Ovary (tissue), 3 donors: ENCODE results near the gene VAV3.

Experiments
- EP300 ChIP-seq: sonication (generic); formaldehyde crosslinking; IDR thresholded peaks from one replicate; pipeline ENCODE4 v1.6.1; 2017; ENCODE audit warnings: antibody characterized with exemption
- TF ChIP-seq, protein P1 (sequence below), 3 donors: fragments of 450-650 bp in 2 of 3; fragments of 200-600 bp in 1 of 3; IDR thresholded peaks; one replicate each; pipeline versions ENCODE4 v1.5.1 to v1.8.0; 2016 to 2022; ENCODE audit warnings: antibody characterized with exemption in 3 of 3, mild to moderate bottlenecking in 1 of 3
- donor health status: DM: no; HTN: no; CAD: no.

DNA sequence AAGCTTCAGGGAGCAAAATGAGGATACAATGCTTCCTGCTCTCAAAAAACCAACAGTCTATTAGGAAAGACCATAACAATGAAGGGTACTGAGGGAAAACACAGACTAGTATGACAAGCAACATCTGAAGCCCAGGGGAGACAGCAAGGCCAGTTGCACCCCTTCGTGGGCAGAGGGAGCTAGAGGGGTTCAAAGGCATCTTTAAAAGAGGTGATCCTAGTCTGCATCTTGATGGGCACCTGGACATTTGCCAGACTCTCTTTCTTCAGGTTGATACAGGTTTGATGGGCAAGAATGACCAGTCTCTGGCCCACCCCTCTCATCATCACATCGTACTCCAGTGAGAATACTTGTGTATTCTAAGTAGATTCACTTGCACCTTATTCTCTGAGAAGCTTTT lies 177.7 kb downstream of the VAV3 start:
- TF ChIP-seq, protein P1, sequence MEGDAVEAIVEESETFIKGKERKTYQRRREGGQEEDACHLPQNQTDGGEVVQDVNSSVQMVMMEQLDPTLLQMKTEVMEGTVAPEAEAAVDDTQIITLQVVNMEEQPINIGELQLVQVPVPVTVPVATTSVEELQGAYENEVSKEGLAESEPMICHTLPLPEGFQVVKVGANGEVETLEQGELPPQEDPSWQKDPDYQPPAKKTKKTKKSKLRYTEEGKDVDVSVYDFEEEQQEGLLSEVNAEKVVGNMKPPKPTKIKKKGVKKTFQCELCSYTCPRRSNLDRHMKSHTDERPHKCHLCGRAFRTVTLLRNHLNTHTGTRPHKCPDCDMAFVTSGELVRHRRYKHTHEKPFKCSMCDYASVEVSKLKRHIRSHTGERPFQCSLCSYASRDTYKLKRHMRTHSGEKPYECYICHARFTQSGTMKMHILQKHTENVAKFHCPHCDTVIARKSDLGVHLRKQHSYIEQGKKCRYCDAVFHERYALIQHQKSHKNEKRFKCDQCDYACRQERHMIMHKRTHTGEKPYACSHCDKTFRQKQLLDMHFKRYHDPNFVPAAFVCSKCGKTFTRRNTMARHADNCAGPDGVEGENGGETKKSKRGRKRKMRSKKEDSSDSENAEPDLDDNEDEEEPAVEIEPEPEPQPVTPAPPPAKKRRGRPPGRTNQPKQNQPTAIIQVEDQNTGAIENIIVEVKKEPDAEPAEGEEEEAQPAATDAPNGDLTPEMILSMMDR (IDR thresholded peaks at IDR 0.05), result no peak
- no peak for TF ChIP-seq EP300
